ENCODE results near the gene EVA1B.

The EVA1B gene

DNA sequence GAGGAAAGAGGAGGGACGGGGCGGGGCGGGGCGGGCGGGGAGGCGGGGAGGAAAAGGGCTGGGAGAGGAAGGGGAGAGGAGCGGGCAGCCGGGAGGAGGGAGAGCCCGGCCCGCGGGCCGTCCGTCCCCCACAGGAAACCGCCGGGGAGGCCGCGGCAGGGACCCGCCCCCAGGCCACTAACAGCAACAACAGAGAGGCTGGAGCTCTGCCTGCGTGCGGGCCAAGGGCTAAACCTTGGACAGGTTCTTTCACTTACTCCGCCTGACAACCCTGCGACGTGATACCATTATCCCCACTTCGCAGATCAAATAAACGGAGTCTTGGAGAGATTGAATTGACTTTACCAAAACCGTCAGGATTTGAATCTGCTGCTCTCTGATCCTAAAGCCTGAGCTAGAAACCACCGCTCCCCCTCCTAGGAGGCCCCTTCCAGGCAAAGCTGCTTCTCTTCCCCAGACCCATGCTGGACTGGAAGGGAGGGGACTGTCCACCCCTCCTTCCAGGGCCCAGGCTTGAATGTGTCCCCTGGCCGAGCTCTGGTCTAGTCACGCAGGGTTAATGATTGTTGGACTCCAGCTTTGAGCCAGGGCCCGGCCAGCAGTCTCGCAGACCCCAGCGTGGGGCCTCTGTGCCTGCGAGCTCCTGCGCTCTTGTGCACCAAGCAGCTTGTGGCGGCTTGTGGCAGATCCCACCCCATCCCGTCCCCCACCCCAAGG is at the start of gene EVA1B:
Gene EVA1B (minus strand): TSS at position 10 of the 717 bp plus-strand sequence. CDS start 608 bp downstream, outside the sequence.
- H3K4me3 Mint-ChIP-seq, result peak within 1 kb of the TSS; percentile 73
- CTCF ChIA-PET, result interaction anchor here (0.6 to 1.8 kb wide), 7 partner anchors 18 to 306 kb away, joined by 3 to 5 read pairs (median 3); partner anchors contain the start of genes SH3D21 and TRAPPC3
- peak within 1 kb of the TSS; percentile 37 for H3K27ac Mint-ChIP-seq
- H3K36me3 Mint-ChIP-seq, result peaks cover 7% of the 10 kb centered on the region
- peaks cover 46% of the 10 kb centered on the region for H3K4me1 Mint-ChIP-seq
- peak; percentile 80 for DNase-seq
- H3K27me3 Mint-ChIP-seq, result peaks cover 64% of the 10 kb centered on the region
- no peaks in the 10 kb centered on the region for H3K9me3 Mint-ChIP-seq

DNA sequence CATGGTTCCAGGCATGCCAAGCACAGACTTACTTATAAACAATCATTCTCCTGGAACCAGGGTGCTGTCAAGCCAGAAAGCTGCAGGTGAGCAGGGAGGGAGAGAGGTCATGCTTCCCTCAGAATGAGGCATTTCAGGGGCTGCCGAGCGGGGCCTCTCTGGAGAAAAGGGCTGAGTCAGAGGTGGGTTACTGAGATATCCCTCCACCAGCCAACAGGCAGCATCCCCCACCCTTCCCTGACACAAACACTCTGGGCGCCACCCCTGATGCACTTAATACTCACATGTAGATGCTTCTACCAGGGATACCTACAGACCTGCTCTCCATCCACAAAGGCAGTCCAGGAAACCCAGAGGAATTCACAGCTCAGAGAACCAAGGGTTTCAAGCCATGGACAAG is 49.2 kb upstream of the EVA1B start:
- H3K27ac Mint-ChIP-seq, result peak overlapping the region; percentile 96
- peaks cover 77% of the 10 kb centered on the region for H3K4me1 Mint-ChIP-seq
- H3K9me3 Mint-ChIP-seq, result no peaks in the 10 kb centered on the region
- no peaks in the 10 kb centered on the region for H3K27me3 Mint-ChIP-seq
- DNase-seq, result no peak
- CTCF ChIA-PET, result interaction anchor here (1.4 kb wide), 1 partner anchor 56 kb away, joined by 3 read pairs; no protein-coding TSS in a partner anchor
- H3K4me3 Mint-ChIP-seq, result no peak overlapping the region
- H3K36me3 Mint-ChIP-seq, result peaks cover 28% of the 10 kb centered on the region

- Mint-ChIP-seq H3K4me1 (peaks cover 78% of the 10 kb centered on the region), H3K27me3 (no peaks in the 10 kb centered on the region), H3K9me3 (no peaks in the 10 kb centered on the region), H3K27ac (peak overlapping the region; percentile 96), H3K4me3 (no peak overlapping the region), H3K36me3 (peaks cover 18% of the 10 kb centered on the region)
- peak; percentile 89 for DNase-seq
- CTCF ChIA-PET, result interaction anchor here (1.1 to 5.2 kb wide), 18 partner anchors 9 to 219 kb away, joined by 3 to 83 read pairs (median 7); partner anchors contain the start of genes LSM10, SH3D21, STK40 and TRAPPC3
Observed at GRCh38 chr1:36369061-36369861, 45.8 kb upstream of the EVA1B start.

GRCh38 chr1:36367798-36368197 is 44.4 kb upstream of the EVA1B start:
- H3K4me1 Mint-ChIP-seq, result peaks cover 63% of the 10 kb centered on the region
- CTCF ChIA-PET, result interaction anchor here (0.6 to 5.2 kb wide), 20 partner anchors 10 to 218 kb away, joined by 3 to 83 read pairs (median 6); partner anchors contain the start of genes EVA1B, LSM10, SH3D21 and STK40
- H3K4me3 Mint-ChIP-seq, result no peak overlapping the region
- H3K27me3 Mint-ChIP-seq, result no peaks in the 10 kb centered on the region
- H3K36me3 Mint-ChIP-seq, result peaks cover 21% of the 10 kb centered on the region
- H3K9me3 Mint-ChIP-seq, result no peaks in the 10 kb centered on the region
- DNase-seq, result no peak
- peak overlapping the region; percentile 96 for H3K27ac Mint-ChIP-seq

DNA sequence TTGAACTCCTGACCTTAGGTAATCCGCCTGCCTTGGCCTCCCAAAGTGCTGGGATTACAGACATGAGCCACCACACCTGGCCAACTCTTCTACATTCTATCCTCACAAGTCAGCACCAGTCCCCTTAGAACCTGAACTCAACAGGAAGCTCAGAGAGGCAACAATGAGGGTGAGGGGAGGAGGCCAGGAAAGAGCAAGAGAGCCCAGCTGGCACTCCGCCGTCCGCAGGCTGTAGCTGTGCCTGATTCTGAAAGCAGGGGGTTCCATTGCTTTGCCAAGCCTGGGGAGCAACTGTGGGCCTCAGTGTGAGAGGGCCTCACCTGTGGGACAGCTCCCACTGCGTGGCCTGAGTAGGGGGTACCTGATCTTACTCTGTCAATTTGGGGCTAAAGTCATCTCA is 43.6 kb upstream of the EVA1B start:
- Mint-ChIP-seq H3K4me1 (peaks cover 56% of the 10 kb centered on the region), H3K9me3 (no peaks in the 10 kb centered on the region), H3K27me3 (no peaks in the 10 kb centered on the region), H3K4me3 (no peak overlapping the region), H3K27ac (peak overlapping the region; percentile 96), H3K36me3 (peaks cover 24% of the 10 kb centered on the region)
- CTCF ChIA-PET, result interaction anchor here (0.9 to 5.2 kb wide), 14 partner anchors 14 to 217 kb away, joined by 3 to 83 read pairs (median 6); partner anchors contain the start of genes EVA1B, SH3D21, STK40 and TRAPPC3
- peak; percentile 68 for DNase-seq

DNA sequence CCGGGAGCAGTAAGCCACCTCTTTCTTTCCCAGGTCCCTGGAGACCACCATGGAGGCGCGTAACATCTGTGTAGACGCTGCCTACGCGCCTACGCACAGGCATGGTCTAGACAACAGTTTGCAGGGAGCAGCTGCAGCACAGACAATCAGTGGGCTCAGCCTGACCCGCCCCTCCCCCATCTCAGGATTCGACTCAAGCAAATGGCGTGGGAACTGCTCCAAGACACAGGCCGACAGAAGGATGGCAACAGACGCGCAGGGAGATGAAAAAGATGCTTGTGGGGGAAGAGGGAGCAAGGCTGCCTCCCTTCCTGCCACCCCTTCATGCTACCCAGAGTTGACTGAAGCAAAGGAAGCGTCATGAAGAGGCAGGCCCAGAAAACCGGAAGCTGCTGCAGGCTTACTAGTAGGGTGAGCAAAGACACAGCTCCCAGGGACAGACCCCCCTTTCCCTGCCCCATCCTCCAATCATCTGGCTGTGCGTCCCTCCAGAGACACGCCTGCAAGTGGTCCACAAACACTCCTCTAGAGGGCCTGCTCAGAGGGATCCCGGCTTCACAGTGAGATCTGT is 42.7 kb upstream of the EVA1B start:
- peaks cover 30% of the 10 kb centered on the region for H3K36me3 Mint-ChIP-seq
- DNase-seq, result peak; percentile 84
- H3K27me3 Mint-ChIP-seq, result no peaks in the 10 kb centered on the region
- H3K9me3 Mint-ChIP-seq, result no peaks in the 10 kb centered on the region
- peaks cover 57% of the 10 kb centered on the region for H3K4me1 Mint-ChIP-seq
- CTCF ChIA-PET, result interaction anchor here (1.2 to 5.2 kb wide), 7 partner anchors 13 to 216 kb away, joined by 3 to 83 read pairs (median 17); partner anchors contain the start of genes STK40 and TRAPPC3
- peak overlapping the region; percentile 8 for H3K4me3 Mint-ChIP-seq
- peak overlapping the region; percentile 96 for H3K27ac Mint-ChIP-seq

DNA sequence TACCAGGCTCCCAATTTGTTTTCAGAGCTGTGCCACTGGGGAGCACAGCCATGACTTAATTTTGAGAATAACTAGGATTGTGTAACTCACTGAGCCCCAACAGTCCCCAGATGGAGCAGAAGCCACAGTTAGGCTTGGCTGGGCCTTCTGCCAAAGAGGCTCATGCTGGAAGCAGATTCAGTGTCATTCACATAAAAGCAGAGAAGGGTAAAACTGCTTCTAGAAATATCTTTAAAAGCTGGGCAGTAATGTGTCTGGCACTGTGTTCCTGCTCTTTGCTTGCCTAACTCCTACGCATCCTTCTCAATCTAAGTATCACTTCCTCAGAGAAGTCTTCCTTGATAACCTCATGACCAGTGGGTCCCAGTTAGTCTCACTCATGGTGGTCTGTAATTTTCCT is 41.9 kb upstream of the EVA1B start:
- peaks cover 60% of the 10 kb centered on the region for H3K4me1 Mint-ChIP-seq
- CTCF ChIA-PET, result interaction anchor here (0.6 kb wide), 1 partner anchor 85 kb away, joined by 3 read pairs; the partner anchor contains the start of gene OSCP1
- no peak overlapping the region for H3K4me3 Mint-ChIP-seq
- DNase-seq, result no peak
- peaks cover 35% of the 10 kb centered on the region for H3K36me3 Mint-ChIP-seq
- H3K27ac Mint-ChIP-seq, result peak overlapping the region; percentile 96
- H3K27me3 Mint-ChIP-seq, result no peaks in the 10 kb centered on the region
- no peaks in the 10 kb centered on the region for H3K9me3 Mint-ChIP-seq

- H3K27ac Mint-ChIP-seq, result peak overlapping the region; percentile 95
- H3K4me1 Mint-ChIP-seq, result peaks cover 26% of the 10 kb centered on the region
- H3K9me3 Mint-ChIP-seq, result no peaks in the 10 kb centered on the region
- CTCF ChIA-PET, result interaction anchor here (1.1 to 1.6 kb wide), 3 partner anchors 9 to 27 kb away, joined by 5 to 6 read pairs (median 5); no protein-coding TSS in a partner anchor
- no peak overlapping the region for H3K4me3 Mint-ChIP-seq
- peaks cover 44% of the 10 kb centered on the region for H3K36me3 Mint-ChIP-seq
- H3K27me3 Mint-ChIP-seq, result no peaks in the 10 kb centered on the region
- peak; percentile 55 for DNase-seq
Observed at GRCh38 chr1:36359911-36360550, 36.6 kb upstream of the EVA1B start.

DNA sequence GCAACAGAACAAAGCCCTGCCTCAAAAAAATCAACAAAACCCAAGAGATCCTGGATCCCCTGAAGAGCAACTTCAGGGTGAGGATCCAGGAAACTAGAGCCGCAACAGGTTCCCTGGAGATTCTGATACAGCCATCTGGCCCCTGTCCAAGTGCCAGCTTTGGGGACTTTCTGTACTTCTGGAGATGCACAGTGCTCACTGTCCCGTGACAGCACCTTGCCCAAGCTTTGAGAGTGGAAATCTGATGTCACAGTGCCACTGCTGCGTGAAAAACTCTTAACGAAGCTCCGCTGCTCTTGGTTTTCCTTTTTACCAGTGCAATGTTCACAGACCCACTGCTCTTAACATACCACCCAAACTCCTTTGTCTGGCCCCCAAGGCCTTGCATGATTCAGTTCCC is 35.9 kb upstream of the EVA1B start:
- CTCF ChIA-PET, result interaction anchor here (1.1 to 1.3 kb wide), 2 partner anchors 10 to 17 kb away, joined by 5 read pairs; no protein-coding TSS in a partner anchor
- peak overlapping the region; percentile 95 for H3K27ac Mint-ChIP-seq
- H3K4me3 Mint-ChIP-seq, result no peak overlapping the region
- DNase-seq, result no peak
- no peaks in the 10 kb centered on the region for H3K9me3 Mint-ChIP-seq
- H3K36me3 Mint-ChIP-seq, result peaks cover 47% of the 10 kb centered on the region
- no peaks in the 10 kb centered on the region for H3K27me3 Mint-ChIP-seq
- peaks cover 26% of the 10 kb centered on the region for H3K4me1 Mint-ChIP-seq

DNA sequence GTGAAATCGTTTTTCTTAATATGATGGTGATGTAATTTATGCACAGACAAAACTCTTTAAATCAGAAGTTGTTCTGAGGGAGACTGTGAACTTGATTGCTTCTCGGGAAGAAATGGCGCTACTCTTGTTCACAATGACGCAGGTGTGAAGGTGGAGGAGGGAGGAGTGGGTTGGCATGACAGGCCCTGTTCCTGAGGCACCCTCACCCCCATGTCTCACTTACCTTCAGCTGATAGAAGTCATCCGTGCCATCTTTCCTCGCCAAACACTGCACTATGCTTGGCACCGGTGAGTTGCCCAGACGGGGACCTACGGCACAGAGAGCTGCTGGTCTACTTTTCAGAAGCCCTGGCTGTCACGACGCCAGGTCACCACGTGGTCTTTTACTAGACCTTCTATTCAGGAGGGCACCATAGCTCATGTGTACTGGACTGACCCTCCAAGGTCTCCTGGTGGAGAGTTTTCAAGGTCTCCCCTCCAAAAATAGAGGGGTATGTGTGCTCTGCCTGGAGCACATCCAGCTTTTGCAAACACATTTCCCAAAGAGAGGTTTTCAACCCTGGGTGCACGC is 35.2 kb upstream of the EVA1B start:
- H3K36me3 Mint-ChIP-seq, result peaks cover 53% of the 10 kb centered on the region
- H3K27ac Mint-ChIP-seq, result peak overlapping the region; percentile 95
- CTCF ChIA-PET, result interaction anchor here (1.1 to 2.3 kb wide), 3 partner anchors 10 to 16 kb away, joined by 5 to 7 read pairs (median 5); no protein-coding TSS in a partner anchor
- no peaks in the 10 kb centered on the region for H3K9me3 Mint-ChIP-seq
- H3K27me3 Mint-ChIP-seq, result no peaks in the 10 kb centered on the region
- H3K4me1 Mint-ChIP-seq, result peaks cover 31% of the 10 kb centered on the region
- DNase-seq, result no peak
- H3K4me3 Mint-ChIP-seq, result no peak overlapping the region

DNA sequence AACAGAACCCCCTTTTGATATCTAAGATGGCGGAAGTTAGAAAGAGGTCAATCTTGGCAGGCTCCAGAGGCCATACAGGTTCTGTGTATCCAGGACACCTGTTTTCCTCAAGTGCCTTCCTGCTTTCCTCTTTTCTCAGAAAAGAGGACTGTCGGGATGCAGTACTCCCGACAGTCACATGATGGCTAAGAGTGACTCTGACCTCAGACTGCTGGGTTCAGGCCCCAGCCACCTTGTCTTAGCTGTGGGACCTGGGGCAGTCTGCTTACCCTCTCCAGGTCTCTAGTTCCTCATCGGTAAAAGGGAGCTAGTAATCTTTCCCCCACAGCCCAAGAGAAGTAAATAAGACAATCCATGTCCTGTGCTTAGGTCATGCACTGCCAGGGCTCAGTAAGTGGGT is 32.4 kb upstream of the EVA1B start:
- no peak for DNase-seq
- Mint-ChIP-seq H3K36me3 (peaks cover 42% of the 10 kb centered on the region), H3K9me3 (no peaks in the 10 kb centered on the region), H3K4me3 (no peak overlapping the region), H3K27me3 (no peaks in the 10 kb centered on the region), H3K4me1 (peaks cover 44% of the 10 kb centered on the region), H3K27ac (no peak overlapping the region)
- CTCF ChIA-PET, result interaction anchor here (7.1 kb wide), 1 partner anchor 13 kb away, joined by 67 read pairs; no protein-coding TSS in a partner anchor

DNA sequence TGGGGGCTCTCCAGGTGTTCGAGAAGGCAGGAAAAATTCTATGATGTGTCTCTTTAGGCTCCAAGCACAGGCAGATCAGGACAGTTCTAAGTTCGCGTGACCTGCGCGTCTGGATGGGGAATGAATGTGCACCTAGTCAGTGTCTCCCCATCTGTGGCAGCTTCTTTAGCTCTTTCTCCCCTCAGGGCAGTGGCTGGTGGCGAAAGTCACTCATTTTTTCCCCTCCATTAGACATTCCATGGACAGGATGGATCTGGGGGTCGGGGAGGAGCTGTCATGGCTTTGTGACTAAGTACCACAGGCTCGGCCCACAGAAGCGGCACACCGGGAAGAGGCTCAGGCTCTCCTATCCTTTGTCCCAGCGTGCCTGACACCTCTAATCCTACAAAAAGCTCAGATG is 31.0 kb upstream of the EVA1B start:
- CTCF ChIA-PET, result interaction anchor here (1.4 to 7.1 kb wide), 4 partner anchors 12 to 65 kb away, joined by 3 to 67 read pairs (median 4); no protein-coding TSS in a partner anchor
- H3K4me1 Mint-ChIP-seq, result peaks cover 42% of the 10 kb centered on the region
- H3K27me3 Mint-ChIP-seq, result no peaks in the 10 kb centered on the region
- no peak overlapping the region for H3K4me3 Mint-ChIP-seq
- peaks cover 32% of the 10 kb centered on the region for H3K36me3 Mint-ChIP-seq
- DNase-seq, result no peak
- H3K27ac Mint-ChIP-seq, result peak overlapping the region; percentile 45
- H3K9me3 Mint-ChIP-seq, result no peaks in the 10 kb centered on the region

Measured in activated naive CD4-positive, alpha-beta T cell treated with anti-CD3 and anti-CD28 coated beads, Interleukin-2, amount 10 ng/mL, durations not matched to agents 7 days and 5 days (primary cell).